Bronchial epithelial cell (primary cell): Measurements from ENCODE around the gene CCNT1. TPM values are rescaled to one million over a fixed set of nuclear protein-coding genes. Genes with fewer than 3 reads are reported as not detected.
"Not testable (repeated sequence)": the region's sequence is repeated elsewhere in the genome, so short reads cannot be mapped to it uniquely, and the experiment has no call there.

Experiments
- DNase-seq: peaks from one replicate; pipeline ENCODE4 v3.0.0-alpha.2; 2010; ENCODE audit warnings: low read depth
- FAIRE-seq: peaks from 2 replicates; lab custom pipeline; 2011; peaks lifted over from hg19 to GRCh38; lab: Jason Lieb, UNC
- H3K27me3 ChIP-seq: 2 replicates; pipeline ENCODE4 v1.5.1; 2011; ENCODE audit warnings: low read length; ENCODE audit not compliant: control insufficient read depth, insufficient read depth
- H3K36me3 ChIP-seq: 2 replicates; pipeline ENCODE4 v1.5.1; 2011; ENCODE audit warnings: low read length; ENCODE audit not compliant: control insufficient read depth, insufficient read depth
- H3K4me3 ChIP-seq: 2 replicates; pipeline ENCODE4 v1.5.1; 2011; ENCODE audit warnings: mild to moderate bottlenecking, low read depth, low read length, control low read depth
- total RNA-seq: library from RNA; depleted of rRNA; stranded (reverse); fragments of >200 nt; gene quantifications from 2 replicates; pipeline ENCODE4 v1.2.1, GENCODE V29; 2014
- TF ChIP-seq, protein P1 (sequence below): IDR thresholded peaks from 2 replicates; pipeline ENCODE4 v1.5.1; 2011; ENCODE audit warnings: mild to moderate bottlenecking, moderate library complexity, low read length, control low read depth, inconsistent platforms; ENCODE audit not compliant: insufficient read depth, severe bottlenecking

The CCNT1 gene
- total RNA-seq, 1 donor from 2014 or later = 28.4 TPM

GRCh38 chr12:48643011-48643410, 73.5 kb downstream of the CCNT1 start:
- H3K4me3 ChIP-seq = no peak overlapping the region
- peak; percentile 15 for DNase-seq
- FAIRE-seq = no peak
- no peaks in the 10 kb centered on the region for H3K27me3 ChIP-seq
- peaks cover 1% of the 10 kb centered on the region for H3K36me3 ChIP-seq
- TF ChIP-seq, protein P1, sequence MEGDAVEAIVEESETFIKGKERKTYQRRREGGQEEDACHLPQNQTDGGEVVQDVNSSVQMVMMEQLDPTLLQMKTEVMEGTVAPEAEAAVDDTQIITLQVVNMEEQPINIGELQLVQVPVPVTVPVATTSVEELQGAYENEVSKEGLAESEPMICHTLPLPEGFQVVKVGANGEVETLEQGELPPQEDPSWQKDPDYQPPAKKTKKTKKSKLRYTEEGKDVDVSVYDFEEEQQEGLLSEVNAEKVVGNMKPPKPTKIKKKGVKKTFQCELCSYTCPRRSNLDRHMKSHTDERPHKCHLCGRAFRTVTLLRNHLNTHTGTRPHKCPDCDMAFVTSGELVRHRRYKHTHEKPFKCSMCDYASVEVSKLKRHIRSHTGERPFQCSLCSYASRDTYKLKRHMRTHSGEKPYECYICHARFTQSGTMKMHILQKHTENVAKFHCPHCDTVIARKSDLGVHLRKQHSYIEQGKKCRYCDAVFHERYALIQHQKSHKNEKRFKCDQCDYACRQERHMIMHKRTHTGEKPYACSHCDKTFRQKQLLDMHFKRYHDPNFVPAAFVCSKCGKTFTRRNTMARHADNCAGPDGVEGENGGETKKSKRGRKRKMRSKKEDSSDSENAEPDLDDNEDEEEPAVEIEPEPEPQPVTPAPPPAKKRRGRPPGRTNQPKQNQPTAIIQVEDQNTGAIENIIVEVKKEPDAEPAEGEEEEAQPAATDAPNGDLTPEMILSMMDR = no peak

DNA sequence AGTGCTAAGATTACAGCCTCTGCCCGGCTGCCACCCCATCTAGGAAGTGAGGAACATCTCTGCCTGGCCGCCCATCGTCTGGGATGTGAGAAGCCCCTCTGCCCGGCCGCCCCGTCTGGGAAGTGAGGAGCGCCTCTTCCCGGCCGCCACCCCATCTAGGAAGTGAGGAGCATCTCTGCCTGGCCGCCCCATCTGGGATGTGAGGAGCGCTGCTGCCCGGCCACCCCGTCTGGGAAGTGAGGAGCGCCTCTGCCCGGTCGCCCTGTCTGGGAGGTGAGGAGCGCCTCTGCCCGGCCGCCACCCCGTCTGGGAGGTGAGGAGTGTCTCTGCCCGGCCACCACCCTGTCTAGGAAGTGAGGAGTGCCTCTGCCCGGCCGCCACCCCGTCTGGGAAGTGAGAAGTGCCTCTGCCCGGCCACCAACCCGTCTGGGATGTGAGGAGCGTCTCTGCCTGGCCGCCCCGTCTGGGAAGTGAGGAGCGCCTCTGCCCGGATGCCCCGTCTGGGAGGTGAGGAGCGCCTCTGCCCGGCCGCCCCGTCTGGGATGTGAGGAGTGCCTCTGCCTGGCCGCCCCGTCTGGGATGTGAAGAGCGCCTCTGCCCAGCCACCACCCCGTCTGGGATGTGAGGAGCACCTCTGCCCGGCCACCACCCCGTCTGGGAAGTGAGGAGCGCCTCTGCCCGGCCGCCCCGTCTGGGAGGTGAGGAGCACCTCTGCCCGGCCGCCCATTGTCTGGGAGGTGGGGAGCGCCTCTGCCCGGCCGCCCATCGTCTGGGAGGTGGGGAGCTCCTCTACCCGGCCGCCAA, 74.6 kb downstream of the CCNT1 start:
- not testable (repeated sequence) for H3K36me3 ChIP-seq, DNase-seq, FAIRE-seq, H3K27me3 ChIP-seq, H3K4me3 ChIP-seq

DNA sequence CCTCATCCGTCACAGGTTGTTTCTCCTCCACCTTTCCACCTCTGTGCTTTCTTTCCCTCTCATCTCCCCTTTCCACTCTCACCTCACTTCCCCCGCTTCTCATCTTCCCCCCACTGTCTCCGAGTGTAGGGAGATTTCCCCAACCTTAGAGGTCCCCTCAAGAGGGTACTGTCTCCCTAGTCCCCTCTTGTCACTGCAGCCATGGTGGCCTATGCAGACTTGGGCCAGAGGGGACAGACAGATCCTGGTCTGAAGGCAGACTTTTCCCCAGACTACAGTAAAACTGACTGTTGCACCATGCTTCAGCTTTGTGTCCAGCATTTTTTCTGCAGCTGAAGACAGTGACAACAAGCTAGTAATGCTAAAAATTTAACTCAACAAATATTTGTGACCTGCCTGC, 75.7 kb downstream of the CCNT1 start:
- no peaks in the 10 kb centered on the region for H3K27me3 ChIP-seq
- no peak overlapping the region for H3K4me3 ChIP-seq
- no peak for DNase-seq
- no peak for FAIRE-seq
- TF ChIP-seq, protein P1 = no peak
- no peaks in the 10 kb centered on the region for H3K36me3 ChIP-seq

DNA sequence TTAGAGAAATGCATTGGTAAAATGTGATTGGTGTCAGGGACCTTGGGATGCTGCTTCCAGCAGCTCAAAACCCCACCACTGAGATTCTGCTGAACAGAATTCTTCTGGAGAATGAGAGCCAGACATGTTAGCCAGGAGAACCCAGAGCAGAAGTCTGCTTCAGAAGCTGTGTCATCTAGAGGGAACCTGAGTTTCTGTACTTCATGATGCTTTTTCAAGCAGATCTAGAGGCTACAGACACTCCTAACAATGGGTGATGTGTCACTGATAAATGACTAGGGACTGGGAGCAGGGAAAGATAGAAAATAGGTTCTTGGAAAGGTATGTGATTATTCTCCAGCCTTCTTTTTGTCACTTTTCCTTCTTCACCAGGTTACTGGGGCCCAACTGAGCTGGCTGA, 76.1 kb downstream of the CCNT1 start:
- no peaks in the 10 kb centered on the region for H3K36me3 ChIP-seq
- TF ChIP-seq, protein P1 = no peak
- H3K4me3 ChIP-seq = no peak overlapping the region
- DNase-seq (no peak), FAIRE-seq (no peak)
- H3K27me3 ChIP-seq = no peaks in the 10 kb centered on the region

Other genes starting within 250 kb of the CCNT1 start
- not detected in 2 replicates for gene ANP32D, start 244.1 kb downstream of the CCNT1 start, total RNA-seq
- 0.53 and 6.7 TPM in 2 replicates for gene C12orf54, start 234.2 kb downstream of the CCNT1 start, total RNA-seq
- not detected in 2 replicates for gene OR8S1, start 191.1 kb downstream of the CCNT1 start, total RNA-seq
- not detected in 2 replicates for gene LALBA, start 146.7 kb downstream of the CCNT1 start, total RNA-seq
- gene KANSL2, start 34.5 kb downstream of the CCNT1 start, total RNA-seq = 52.5 and 70.3 TPM in 2 replicates
- 13.4 and 32.6 TPM in 2 replicates for gene ADCY6, start 72.4 kb upstream of the CCNT1 start, total RNA-seq
- gene CACNB3, start 101.8 kb upstream of the CCNT1 start, total RNA-seq = 7.4 and 8.6 TPM in 2 replicates
- gene DDX23, start 135.5 kb upstream of the CCNT1 start, total RNA-seq = 68.7 and 81.2 TPM in 2 replicates
- gene RND1, start 149.2 kb upstream of the CCNT1 start, total RNA-seq = 2.9 and 4.5 TPM in 2 replicates
- 7.9 and 12.4 TPM in 2 replicates for gene FKBP11, start 208.8 kb upstream of the CCNT1 start, total RNA-seq
- gene ARF3, start 240.8 kb upstream of the CCNT1 start, total RNA-seq = 30.0 and 38.7 TPM in 2 replicates